Activated B cell treated with CpG ODN at 0.5 μM for 24 hours (primary cell): ENCODE measurements around the gene RPRD2. TPM values are rescaled to one million over a fixed set of nuclear protein-coding genes. Genes with fewer than 3 reads are reported as not detected.

Experiments used
- ATAC-seq: fragments of 200-7000 bp; cut with Tn5 transposase; one replicate; pipeline ENCODE4 v1.10.0; 2021; ENCODE audit warnings: low read depth, mild to moderate bottlenecking, moderate library complexity
- CTCF ChIA-PET: fragments of 350-600 bp; sonication (Branson Sonifier 250); formaldehyde crosslinking; loops from one replicate; lab custom pipeline; 2021; ENCODE audit warnings: antibody characterized with exemption; lab: Charles Lee
- POLR2A ChIA-PET: fragments of 350-600 bp; sonication (Branson Sonifier 250); formaldehyde crosslinking; loops from one replicate; lab custom pipeline; 2021; ENCODE audit warnings: antibody characterized with exemption; lab: Charles Lee
- DNase-seq: peaks from one replicate; pipeline ENCODE4 v3.0.0; 2022
- H3K27ac Mint-ChIP-seq: one replicate; pipeline ENCODE4 v1.8.0; 2020; ENCODE audit warnings: mixed read lengths
- H3K27me3 Mint-ChIP-seq: one replicate; pipeline ENCODE4 v1.8.0; 2021; ENCODE audit warnings: mixed read lengths
- H3K36me3 Mint-ChIP-seq: one replicate; pipeline ENCODE4 v1.8.0; 2021; ENCODE audit warnings: low read depth, mixed read lengths
- H3K4me1 Mint-ChIP-seq: one replicate; pipeline ENCODE4 v1.8.0; 2021; ENCODE audit warnings: mixed read lengths
- H3K4me3 Mint-ChIP-seq: one replicate; pipeline ENCODE4 v1.8.0; 2020; ENCODE audit warnings: mild to moderate bottlenecking, mixed read lengths
- H3K9me3 Mint-ChIP-seq: one replicate; pipeline ENCODE4 v1.8.0; 2020; ENCODE audit warnings: mixed read lengths
- CTCF ChIP-seq: fragments of 200-600 bp; IDR thresholded peaks from one replicate; pipeline ENCODE4 v1.8.0; 2022; ENCODE audit warnings: antibody characterized with exemption, mild to moderate bottlenecking
- intact Hi-C: fragments of 100-400 bp; cut with micrococcal nuclease; formaldehyde crosslinking; loops from one replicate; pipeline ENCODE4 v1.15.1; 2024
- total RNA-seq: library from RNA; stranded (reverse); gene quantifications from 2 replicates; pipeline ENCODE4 v1.2.3, GENCODE V29; 2022

The RPRD2 gene
- total RNA-seq, 1 donor from 2014 or later: 28.6 TPM

- Mint-ChIP-seq H3K4me3 (peak overlapping the region; percentile 95), H3K36me3 (peaks cover 30% of the 10 kb centered on the region), H3K27ac (peak overlapping the region; percentile 98), H3K4me1 (peaks cover 40% of the 10 kb centered on the region), H3K27me3 (no peaks in the 10 kb centered on the region), H3K9me3 (no peaks in the 10 kb centered on the region)
- no peak for TF ChIP-seq CTCF
- intact Hi-C loops: loop anchor here (1.0 to 10.0 kb wide), 5 partner anchors 70 to 563 kb away; partner anchors contain the start of genes ANP32E, APH1A, ENSA and SETDB1
- ATAC-seq: peak; percentile 8
- ChIA-PET POLR2A (interaction anchor here (0.6 to 4.2 kb wide), 57 partner anchors 7 to 1248 kb away, joined by 3 to 35 read pairs (median 5); partner anchors contain the start of genes ANP32E, APH1A, CIART and ENSA), CTCF (interaction anchor here (1.3 kb wide), 1 partner anchor 66 kb away, joined by 4 read pairs; no protein-coding TSS in a partner anchor)
- peak; percentile 73 for DNase-seq
Observed at GRCh38 chr1:150364231-150365003, 470 bp downstream of the RPRD2 start.

- H3K27ac Mint-ChIP-seq: peak overlapping the region; percentile 98
- no peaks in the 10 kb centered on the region for H3K9me3 Mint-ChIP-seq
- ATAC-seq (no peak), DNase-seq (no peak)
- peaks cover 48% of the 10 kb centered on the region for H3K4me1 Mint-ChIP-seq
- CTCF ChIA-PET: no interaction called here
- H3K4me3 Mint-ChIP-seq: peak overlapping the region; percentile 95
- H3K27me3 Mint-ChIP-seq: no peaks in the 10 kb centered on the region
- no peak for TF ChIP-seq CTCF
- POLR2A ChIA-PET: interaction anchor here (0.8 to 4.2 kb wide), 8 partner anchors 9 to 479 kb away, joined by 4 to 35 read pairs (median 10); partner anchors contain the start of genes PRPF3 and TARS2
- intact Hi-C loops: loop anchor here (10.0 kb wide), 1 partner anchor 69 kb away; no protein-coding TSS in a partner anchor
- H3K36me3 Mint-ChIP-seq: peaks cover 32% of the 10 kb centered on the region
Observed at GRCh38 chr1:150365941-150366340, 2.0 kb downstream of the RPRD2 start.

- Mint-ChIP-seq H3K9me3 (no peaks in the 10 kb centered on the region), H3K27me3 (no peaks in the 10 kb centered on the region), H3K27ac (peak overlapping the region; percentile 98), H3K4me1 (peaks cover 51% of the 10 kb centered on the region), H3K36me3 (peaks cover 34% of the 10 kb centered on the region), H3K4me3 (peak overlapping the region; percentile 95)
- ATAC-seq (no peak), DNase-seq (no peak)
- ChIA-PET CTCF (no interaction called here), POLR2A (interaction anchor here (2.1 to 4.2 kb wide), 2 partner anchors 8 to 121 kb away, joined by 4 to 34 read pairs; partner anchors contain the start of gene TARS2)
- no peak for TF ChIP-seq CTCF
- intact Hi-C loops: loop anchor here (10.0 kb wide), 1 partner anchor 68 kb away; no protein-coding TSS in a partner anchor
Observed at GRCh38 chr1:150366416-150367296, 2.7 kb downstream of the RPRD2 start.

- DNase-seq (no peak), ATAC-seq (no peak)
- CTCF ChIA-PET: interaction anchor here (1.2 kb wide), 1 partner anchor 9 kb away, joined by 3 read pairs; no protein-coding TSS in a partner anchor
- Mint-ChIP-seq H3K9me3 (no peaks in the 10 kb centered on the region), H3K4me3 (no peak overlapping the region), H3K36me3 (peaks cover 17% of the 10 kb centered on the region), H3K27ac (no peak overlapping the region), H3K4me1 (peaks cover 65% of the 10 kb centered on the region), H3K27me3 (no peaks in the 10 kb centered on the region)
- no peak for TF ChIP-seq CTCF
- POLR2A ChIA-PET: interaction anchor here (0.7 to 1.7 kb wide), 2 partner anchors 15 to 159 kb away, joined by 4 to 6 read pairs; no protein-coding TSS in a partner anchor
- intact Hi-C loops: loop anchor here (5.0 kb wide), 1 partner anchor 36 kb away; no protein-coding TSS in a partner anchor
Observed at GRCh38 chr1:150371110-150371509, 7.2 kb downstream of the RPRD2 start.
